Skeletal muscle cell (primary cell): ENCODE results near the gene EEPD1.

Source experiments
- DNase-seq: peaks from one replicate; pipeline ENCODE4 v3.0.0-alpha.2; 2010; ENCODE audit warnings: low read depth
- H3K4me3 ChIP-seq: 2 replicates; pipeline ENCODE4 v1.5.1; 2011; ENCODE audit warnings: low read depth, mild to moderate bottlenecking, control low read depth, low read length, moderate library complexity

Gene EEPD1

DNA sequence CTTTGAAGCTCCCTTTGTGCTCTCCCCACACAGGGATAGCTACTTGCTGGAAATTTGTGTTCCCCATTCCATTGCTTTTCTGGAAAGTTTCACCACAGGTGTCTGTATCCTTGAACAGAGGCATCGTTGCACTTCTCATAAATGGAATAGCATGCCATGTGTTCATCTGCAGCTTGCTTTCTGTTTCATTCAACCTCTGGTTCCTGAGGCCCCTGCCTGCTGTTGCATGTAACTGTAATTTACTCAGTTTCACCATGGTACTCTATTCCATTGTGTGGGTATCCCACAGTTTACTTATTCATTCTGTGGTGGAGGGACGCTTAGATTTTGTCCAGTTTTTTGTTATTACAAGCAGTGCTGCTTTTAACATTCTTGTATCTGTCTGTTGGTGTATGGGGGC, 32.0 kb downstream of the EEPD1 start:
- DNase-seq, result no peak

DNA sequence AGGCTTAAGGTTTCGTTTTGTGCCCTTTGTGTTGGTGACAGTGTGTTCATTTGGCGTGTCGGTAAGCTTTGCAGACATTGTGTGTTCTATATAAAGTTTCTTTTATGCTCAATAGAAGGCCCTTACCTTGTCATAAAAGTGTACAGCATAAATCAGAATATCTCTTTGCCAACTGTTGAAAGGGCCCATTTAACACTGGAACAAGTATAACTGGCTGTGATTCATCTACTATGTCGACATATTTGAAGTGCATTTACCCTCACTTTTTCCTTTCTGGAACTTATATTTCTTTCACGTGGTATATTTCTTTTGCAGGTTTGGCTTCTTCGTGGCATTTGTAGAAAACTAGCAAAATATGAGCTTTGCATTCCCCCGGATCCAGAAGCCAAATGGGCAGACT, 32.7 kb downstream of the EEPD1 start:
- DNase-seq, result no peak
- no peak overlapping the region for H3K4me3 ChIP-seq

More for the DNA sequence above, 32.0 kb downstream of the EEPD1 start:
- no peak overlapping the region for H3K4me3 ChIP-seq

DNA sequence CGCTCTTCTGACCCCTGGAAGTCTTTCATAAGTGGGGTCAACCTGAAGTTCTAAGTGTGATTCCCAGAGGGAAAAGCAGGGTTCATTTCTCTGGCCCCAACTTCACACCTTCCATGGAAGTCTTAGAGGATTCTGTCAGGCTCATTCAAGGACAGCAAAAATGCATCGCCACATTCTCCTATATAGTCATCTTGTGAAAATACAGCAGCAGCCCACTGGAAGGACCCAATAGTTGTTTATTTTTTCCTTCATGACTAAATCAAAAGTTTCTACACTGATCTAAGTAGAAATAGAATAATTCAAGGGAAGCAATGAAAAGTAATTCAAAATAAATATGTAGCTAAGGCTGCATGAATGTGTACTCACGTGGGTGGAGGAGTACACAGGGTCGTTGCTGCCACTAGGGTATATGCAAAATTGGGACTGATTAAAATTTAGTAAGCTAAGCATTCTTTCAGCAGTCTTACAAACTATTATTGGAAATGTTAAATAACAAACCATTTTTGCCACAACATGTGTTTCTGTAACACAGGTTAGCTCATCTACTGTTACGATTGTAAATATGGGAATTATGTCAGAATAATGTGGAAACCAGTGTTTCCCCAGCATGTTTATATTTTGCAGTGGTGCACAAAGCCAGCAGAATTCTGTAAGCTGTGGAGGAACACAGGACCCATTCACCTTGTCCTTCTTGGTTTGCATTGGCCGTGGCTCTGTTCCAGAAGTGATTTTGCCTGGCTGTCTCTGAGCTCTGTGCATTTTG, 33.5 kb downstream of the EEPD1 start:
- H3K4me3 ChIP-seq, result no peak overlapping the region
- DNase-seq, result no peak

GRCh38 chr7:36188266-36188665, 35.2 kb downstream of the EEPD1 start:
- no peak for DNase-seq

GRCh38 chr7:36188906-36189305, 35.9 kb downstream of the EEPD1 start:
- no peak for DNase-seq
- H3K4me3 ChIP-seq, result no peak overlapping the region

More at GRCh38 chr7:36188266-36188665, 35.2 kb downstream of the EEPD1 start:
- H3K4me3 ChIP-seq, result no peak overlapping the region

DNA sequence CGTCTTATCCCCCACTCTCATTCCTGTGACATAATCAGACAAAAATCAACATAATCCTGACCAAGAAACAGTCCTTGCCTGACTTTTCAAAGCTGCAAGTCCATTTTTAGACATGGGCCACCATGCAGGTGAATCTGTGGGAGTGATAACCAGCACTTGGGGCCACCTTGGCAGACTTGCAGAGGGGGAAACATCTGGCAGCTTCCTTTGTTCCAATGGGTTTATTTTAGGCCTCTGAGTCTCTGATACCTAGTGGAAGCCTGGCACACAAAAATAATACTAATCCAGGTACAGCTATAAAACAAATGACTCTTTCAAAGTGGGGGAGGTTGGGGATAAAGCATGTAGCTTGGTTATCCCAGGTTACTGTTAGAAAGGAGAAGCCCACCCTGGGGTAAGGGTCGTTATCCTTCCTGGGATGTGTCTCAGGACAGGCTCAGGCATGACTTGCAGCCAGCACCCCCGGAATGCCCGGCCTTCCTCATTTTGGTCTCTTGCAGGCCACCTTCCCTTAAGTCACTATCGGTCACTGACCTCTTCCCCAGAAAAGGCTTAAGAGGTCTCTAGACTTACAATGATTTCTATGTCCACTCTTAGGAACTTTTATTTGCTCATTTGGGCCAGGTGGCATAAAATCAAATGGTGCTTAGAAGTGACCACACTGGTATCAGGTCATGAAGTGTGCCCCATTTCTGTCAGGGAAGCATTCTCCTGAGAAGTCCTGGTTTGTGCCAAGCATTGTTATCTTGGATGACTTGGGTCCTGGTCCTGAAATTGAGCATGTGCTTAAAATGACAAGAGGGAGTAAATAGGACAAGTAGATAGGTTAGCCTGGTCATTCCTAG, 37.6 kb downstream of the EEPD1 start:
- DNase-seq, result no peak
- H3K4me3 ChIP-seq, result no peak overlapping the region

- no peak overlapping the region for H3K4me3 ChIP-seq
- no peak for DNase-seq
Observed at GRCh38 chr7:36191292-36191920, 38.4 kb downstream of the EEPD1 start.

DNA sequence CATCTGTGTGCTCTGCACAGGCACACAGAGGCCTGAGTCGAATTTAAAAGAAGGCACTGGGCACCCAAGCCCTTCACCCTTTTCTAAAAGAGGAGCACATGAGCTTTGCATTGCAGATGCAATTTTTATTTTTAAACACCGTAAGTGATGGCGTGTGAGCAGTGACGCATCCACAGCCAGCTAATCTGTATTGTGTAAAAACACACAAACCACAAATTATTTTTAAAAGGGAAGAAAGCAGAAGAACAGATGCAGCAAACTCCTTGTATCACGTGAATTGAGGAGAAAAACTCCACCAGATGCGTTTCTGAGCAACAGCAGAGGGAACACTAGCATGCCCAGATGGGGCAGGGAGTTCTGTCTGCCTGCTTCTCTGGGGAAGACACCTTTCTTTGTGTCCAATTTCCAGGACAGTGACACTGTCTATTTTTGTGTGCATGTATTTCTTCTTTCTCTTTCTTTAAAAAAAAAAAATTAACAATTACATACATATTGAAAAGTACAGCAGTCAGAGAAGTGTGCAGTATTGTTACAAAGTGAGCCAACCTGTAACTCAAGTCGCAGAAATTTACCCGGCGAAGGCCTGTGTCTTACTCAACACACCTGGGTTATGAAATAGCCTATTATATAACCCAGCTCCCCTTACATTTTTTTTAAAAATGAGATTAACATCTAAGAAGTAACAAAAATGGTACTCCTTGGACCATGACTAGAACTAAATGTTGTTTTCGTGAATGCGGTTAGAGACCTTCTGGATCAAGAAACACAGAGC, 39.2 kb downstream of the EEPD1 start:
- DNase-seq, result peak; percentile 60
- no peak overlapping the region for H3K4me3 ChIP-seq

GRCh38 chr7:36192877-36193276, 39.8 kb downstream of the EEPD1 start:
- no peak for DNase-seq
- H3K4me3 ChIP-seq, result no peak overlapping the region

DNA sequence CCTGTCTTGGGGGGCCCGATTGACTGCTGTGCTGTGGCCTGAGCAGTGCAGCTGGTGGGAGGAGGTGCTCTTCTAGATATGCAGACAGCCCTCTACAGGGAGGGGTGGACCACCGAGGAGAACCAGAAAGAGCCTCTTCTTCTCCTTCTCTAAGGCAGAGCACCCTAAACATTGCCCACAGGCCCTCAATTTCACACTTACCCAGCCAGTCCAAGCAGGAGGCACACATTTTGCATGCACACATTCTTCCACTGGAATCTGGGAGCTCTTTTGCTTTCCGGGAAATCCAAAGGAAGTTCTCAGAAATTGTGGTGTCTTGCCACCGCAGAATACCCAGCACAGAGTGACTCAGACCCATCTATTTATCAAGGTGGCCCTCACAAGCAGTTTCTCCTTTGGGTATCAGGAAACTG, 45.8 kb downstream of the EEPD1 start:
- no peak overlapping the region for H3K4me3 ChIP-seq
- DNase-seq, result no peak

- no peak for DNase-seq
- no peak overlapping the region for H3K4me3 ChIP-seq
Observed at GRCh38 chr7:36199329-36199728, 46.3 kb downstream of the EEPD1 start.

DNA sequence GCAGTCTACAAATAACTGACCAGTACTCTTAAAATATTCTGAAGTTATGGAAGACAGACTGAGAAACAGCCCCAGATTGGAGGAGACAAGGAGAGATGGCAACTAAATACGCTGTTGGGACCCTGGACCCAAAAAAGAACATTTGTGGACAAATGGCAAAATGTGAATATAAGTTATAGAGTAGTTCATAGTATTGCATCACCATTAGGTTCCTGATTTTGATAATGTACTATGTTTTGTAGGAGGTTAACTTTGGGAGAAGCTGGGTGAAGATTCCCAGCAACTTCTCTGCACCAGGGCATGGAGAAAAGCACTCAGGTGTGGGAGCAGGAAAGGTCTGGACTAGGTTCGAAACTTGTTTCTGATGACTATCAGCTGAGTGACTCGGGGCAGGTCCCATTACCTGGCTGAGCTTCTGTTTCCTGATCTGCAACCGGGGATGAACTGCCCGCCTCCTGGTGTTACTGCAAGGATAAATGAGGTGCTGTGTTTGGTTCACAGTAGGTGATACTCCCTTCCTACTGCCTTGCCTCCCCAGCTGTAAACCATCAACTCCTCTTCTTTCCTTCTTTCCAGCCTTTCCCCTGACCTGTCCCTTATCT, 48.2 kb downstream of the EEPD1 start:
- no peak overlapping the region for H3K4me3 ChIP-seq

DNA sequence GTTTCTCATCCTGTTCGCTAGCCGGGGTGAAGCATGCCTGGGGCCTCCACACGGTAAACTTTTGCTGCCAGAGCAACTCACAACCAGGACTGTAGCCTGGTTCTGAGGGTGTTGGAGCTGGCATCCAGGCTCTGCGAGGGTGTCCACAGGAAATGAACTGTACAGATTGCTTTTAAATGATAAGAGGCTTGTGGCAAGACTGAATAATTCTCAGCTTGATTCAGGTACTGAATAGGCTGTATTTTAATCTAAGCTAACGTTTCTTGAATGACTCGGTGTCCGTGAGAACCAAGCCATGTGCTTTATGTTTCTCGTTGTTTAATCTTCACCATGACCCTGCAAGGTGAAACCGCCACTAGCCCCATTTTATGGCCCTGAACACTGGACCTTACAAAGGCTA, 49.3 kb downstream of the EEPD1 start:
- no peak overlapping the region for H3K4me3 ChIP-seq
- no peak for DNase-seq

More for the DNA sequence above, 48.2 kb downstream of the EEPD1 start:
- DNase-seq, result no peak

DNA sequence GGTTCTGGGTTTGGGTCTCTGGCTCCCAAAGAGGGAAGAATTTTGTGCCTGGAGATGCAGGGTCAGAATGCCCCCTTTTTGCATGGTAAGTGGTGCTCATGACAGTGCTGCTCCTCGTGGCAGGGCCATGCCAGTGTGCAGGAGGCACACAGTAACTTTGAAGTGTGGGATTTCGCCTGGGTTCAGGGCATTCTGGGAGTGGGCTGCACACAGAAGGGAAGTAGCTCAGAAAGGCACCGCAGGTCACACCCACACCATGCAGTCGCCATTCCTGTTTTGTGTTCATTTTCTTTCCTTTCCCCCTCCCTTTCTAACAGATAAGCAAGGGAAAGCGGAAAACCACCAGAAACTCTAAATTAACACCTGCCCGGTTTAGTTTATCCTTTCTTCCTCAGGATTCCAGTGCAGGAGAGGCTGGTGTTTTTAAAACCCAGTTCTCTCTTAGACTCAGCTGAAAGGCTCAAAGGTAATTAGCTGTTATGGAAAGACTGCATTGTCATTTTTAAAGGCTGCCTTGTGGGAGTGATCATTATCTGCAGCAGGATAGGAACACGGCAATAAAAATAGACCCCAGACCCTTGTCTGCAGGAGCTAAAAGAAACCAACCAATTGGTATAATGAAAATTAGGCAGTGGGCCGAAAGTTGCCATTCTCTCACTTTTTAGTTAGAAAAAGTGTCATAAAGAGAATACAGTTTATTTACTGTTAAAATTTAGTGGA, 50.2 kb downstream of the EEPD1 start:
- DNase-seq, result no peak
- H3K4me3 ChIP-seq, result no peak overlapping the region

DNA sequence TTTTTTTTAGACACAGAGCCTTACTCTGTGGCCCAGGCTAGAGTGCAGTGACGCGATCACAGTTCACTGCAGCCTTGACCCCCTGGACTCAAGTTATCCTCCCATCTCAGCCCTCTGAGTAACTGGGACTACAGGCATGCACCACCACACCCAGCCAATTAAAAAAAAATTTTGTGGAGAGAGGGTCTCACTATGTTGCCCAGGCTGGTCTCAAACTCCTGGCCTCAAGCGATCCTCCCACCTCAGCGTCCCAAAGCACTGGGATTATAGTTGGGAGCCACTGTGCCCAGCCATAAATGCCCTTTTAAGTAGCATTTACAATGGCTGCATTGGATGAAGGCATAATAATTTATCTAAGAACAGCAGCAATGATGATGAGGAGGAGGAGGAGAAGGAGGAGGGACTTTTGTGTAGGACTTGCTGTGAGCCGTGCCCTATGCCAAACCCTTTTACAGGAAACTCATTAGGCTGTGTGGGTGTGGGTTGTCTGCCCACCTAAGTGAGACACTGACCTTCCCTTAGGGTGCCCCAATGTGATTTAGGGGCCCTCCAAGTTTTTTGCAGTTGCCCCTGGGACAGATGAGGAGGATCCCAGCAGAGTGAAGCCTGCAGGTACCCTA, 51.1 kb downstream of the EEPD1 start:
- DNase-seq, result no peak
- no peak overlapping the region for H3K4me3 ChIP-seq

DNA sequence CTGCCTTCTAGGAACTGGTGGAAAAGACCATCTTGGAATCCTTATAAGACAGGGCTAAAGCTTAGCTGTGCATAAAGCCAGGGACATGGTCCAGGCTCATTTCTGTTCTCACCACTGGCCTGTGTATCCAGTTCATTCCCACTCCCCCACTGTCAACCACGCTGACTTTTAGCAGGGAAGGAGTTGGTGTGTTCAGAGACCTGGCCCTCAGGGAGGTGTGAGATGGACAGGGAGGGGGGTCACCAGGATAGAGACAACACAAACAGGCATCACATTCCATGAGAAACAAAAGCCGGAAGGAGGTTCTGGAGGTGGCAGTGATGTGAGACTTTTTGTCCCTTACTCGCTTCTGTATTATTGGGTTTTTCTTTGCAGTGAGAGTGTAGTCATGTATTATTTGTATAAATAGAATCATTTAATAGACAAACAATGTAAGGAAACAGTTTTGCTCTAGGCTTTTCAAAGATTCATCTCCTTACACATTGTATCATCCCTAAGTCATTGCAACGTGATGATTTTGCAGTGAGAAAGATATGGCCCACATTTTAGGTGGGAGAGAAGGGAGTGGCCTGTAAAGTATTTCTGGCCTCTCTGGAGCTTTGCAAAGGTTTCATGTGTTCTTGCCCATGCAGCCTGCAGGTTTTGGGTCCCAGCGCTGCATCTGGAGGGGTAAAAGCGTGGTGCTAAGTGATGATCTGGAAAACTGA, 52.0 kb downstream of the EEPD1 start:
- H3K4me3 ChIP-seq, result no peak overlapping the region
- DNase-seq, result no peak

GRCh38 chr7:36205803-36206202, 52.7 kb downstream of the EEPD1 start:
- no peak for DNase-seq
- no peak overlapping the region for H3K4me3 ChIP-seq
